Measurements from ENCODE around the gene SH2B3.
"Not testable (repeated sequence)": the region's sequence is repeated elsewhere in the genome, so short reads cannot be mapped to it uniquely, and the experiment has no call there.

Gene SH2B3

DNA sequence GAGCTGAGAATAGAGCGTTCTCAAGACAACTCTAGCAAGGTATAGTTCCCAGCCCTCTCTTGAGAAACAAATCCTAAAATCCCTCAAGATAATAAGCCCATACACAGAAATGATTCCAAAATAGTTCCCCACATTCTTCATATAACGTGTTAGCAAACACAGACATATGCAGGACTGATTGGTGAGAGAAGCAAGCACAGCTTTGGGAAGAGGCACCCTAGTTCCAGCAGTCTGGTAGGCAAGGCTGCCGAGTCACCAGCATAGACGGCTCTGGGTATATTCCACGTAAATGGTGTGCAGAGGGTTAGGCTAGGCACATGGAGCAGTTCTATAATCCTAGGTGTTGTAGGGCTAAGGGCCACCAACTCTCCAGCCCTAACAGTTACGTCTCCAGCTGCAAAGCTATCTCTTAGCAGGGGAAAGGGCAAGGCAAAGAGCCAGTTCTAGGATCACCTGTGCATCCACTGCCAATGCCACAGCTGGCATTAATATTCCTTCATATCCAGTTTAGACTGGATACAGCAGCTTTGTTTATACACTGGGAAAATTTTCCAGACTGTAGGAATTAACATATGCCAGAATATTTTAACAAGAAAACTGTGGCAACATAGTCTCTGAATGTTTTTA lies 52.9 kb downstream of the SH2B3 start:
- DNase-seq (ENCODE audit: low read depth in 2 of 2), result no peak

DNA sequence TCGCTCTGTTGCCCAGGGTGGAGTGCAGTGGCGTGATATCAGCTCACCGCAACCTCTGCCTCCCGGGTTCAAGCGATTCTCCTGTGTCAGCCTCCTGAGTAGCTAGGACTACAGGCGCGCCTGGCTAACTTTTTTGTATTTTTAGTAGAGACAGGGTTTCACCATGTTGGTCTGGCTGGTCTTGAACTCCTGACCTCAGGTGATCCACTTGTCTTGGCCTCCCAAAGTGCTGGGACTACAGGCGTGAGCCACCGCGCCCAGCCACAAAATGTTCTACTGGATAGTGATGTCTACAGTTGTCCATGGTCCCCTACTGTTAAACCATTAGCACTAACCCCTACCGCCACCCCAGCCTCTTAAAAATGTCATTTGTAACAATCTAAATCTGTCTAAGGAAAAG lies 54.4 kb downstream of the SH2B3 start:
- DNase-seq (ENCODE audit: low read depth in 2 of 2), result not testable (repeated sequence)

DNA sequence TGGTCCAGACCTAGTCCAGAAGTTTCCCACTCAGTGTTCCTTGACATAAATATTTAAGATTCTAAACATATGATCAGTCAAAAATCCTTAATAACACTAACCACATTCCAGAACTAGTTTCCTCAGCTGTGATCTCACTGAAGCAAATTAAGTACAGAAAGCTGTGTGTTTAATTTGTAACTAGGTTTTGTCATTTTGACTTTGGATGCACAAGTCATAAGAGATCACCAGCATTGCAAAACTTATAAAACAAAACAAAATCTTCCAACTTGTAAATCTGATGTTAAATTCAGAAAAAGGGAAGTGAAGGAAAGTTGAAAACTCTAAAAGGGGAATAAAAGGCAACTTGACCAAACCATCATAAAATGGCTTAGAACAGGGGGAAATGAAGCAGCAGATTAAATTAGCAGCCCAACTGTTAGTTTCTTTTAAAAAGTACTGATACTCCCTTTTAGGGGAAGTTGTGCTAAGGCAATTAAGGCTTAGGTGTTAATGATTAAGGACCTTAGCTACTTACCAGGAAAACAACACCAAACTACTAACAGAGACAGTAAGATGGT lies 56.6 kb downstream of the SH2B3 start:
- DNase-seq (ENCODE audit: low read depth in 2 of 2), result no peak

DNA sequence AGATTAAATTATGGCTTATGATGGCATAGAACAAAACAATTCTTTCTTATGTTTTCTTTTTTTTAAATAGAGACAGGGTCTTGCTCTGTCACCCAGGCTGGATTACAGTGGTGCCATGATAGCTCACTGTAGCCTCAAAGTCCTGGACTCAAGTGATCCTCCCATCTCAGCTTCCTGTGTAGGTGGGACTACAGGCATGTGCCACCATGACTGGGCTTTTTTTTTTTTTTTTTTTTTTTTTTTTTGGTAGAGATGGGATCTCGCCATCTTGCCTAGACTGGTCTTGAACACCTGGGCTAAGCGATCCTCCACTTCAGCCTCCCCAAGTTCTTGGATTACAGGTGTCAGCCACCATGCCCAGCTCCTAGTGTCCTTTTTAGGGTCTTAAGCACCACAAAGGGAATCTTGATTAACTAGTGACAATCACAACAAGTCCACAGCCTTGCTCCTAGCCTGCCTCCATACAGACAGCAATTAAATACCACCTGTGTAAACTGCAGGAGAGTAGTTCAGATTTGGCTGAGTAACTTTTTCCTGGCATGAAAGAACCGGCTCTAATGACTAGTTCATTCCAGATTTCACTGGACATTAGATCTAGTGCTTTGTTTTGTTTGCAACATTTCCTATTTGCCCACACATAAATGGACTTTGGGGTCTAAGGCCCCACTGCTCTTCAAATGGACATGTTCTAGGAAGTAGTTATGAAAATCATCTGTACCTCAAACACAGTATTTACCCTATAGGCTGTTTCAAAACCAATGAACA lies 61.6 kb downstream of the SH2B3 start:
- DNase-seq (ENCODE audit: low read depth in 2 of 2), result no peak

DNA sequence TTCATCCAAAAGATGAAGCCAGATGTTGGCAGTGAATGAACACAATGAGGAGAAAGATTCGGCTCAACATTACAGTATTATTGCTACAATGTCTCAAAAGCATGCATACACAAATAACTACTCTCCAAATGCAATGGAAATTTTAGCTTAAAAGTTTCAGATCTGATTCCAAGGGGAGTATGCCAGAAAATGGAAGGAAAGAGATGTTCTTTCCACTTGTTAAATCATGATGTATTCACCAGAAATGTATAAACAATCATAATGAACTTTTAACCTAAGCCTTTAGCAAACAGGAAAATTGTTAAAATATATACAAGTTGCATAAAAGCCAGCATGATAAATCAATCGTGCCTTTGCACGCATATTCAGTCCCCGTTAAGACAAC lies 62.1 kb downstream of the SH2B3 start:
- no peak for DNase-seq (ENCODE audit: low read depth in 2 of 2)

DNA sequence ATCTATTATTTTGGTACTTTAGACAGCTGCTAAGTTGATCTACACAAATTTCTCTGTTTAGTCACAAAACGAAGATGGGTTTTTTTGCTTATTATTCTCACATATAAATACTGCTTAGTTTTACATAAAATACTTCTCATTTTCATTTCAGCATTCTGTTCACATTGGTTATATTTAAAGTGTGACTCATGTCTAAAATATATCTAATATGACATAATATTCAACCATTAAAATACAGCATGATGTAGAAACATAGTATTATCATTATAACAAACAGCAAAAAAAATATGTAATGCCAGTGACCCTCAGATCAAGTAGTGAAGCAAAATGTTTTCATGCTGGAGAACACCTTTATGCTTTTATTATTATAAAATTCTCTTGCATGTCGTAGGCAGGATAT lies 63.7 kb downstream of the SH2B3 start:
- no peak for DNase-seq (ENCODE audit: low read depth in 2 of 2)

DNA sequence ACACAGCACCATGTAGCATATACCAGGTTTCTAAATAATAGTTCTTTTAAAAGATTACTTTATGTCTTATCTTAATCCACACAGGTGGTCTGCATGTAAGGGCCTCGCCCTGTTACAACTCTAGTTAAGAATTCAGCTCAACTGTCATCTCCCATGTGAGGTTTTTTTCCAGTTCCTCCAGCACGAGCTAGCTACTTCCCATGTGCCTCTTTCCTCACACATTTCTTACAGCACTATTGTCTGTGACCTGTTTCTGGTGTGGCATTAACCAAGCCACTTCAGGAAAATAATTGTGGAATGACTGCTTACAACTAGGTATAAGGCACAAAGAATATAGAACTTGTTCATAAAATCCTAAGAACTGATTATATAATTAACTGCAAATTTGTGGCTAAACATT lies 65.5 kb downstream of the SH2B3 start:
- DNase-seq (ENCODE audit: low read depth in 2 of 2), result no peak

DNA sequence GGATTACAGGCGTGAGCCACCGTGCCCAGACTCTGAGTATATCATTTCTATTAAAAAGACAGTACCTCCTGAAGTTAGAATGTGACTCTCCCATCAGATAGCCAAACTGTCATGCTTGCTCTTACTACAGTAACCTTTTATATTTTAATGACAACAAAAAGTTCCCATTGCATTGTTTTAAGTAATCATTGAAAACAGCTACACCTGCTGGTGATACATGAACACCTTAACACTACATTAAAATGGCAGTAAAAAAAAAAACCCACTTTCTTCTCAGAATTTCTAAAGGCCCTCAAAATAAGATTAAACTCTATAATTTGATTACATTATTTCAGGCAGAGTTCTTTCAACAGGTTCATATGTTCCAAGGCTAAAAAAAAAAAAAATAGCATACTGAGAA lies 76.7 kb downstream of the SH2B3 start:
- DNase-seq (ENCODE audit: low read depth in 2 of 2), result no peak

DNA sequence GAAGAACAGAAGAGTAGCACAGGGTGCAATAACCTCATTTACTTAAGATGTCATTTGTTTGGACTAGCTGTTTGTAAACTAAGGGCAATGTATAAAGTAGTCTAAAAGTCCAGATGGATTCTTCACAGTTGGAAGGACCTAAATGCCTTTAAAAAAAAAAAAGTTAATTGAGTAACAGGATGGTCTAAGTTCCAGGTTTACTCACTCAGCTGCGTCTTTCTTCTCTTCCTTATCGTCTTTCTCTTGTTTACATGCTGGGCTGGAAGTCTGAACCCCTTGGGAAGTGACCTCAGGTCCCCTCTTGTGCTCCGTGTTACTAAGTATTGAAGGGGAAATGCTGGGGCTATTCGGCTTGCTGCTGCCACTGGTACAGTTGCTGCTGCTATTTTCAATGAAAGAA lies 82.5 kb downstream of the SH2B3 start:
- DNase-seq (ENCODE audit: low read depth in 2 of 2), result no peak

DNA sequence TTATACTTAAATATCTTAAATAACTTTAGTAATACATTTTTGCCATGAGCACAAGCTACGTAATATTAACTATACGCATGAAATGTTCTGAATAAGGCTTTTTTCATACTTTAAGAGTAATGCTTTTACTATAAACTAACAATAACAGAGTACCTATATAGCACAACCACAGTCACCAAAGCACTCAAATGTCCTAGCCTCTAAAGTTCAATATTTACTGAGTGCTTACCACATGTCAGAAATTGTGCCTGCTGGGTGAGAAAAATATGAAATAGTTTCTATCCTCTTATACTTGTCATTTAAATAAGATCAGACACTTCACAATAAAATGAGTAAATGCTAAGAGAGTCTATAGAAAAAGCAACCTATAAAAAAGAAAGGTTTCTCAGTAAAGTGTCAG lies 83.1 kb downstream of the SH2B3 start:
- DNase-seq (ENCODE audit: low read depth in 2 of 2), result no peak

DNA sequence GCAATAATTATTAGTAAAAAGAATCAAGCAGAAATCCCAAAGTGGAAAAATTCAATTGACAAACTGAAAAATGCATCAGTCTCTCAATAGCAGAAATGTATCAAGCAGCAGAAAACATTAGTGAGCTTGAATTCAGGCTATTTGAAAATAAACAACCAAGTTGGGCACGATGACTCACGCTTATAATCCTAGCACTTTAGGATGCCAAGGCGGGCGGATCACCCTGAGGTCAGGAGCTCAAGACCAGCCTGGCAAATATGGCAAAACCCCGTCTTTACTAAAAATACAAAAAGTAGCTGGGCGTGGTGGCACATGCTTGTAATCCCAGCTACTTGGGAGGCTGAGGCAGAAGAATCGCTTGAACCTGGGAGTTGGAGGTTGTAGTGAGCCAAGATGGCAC lies 87.3 kb downstream of the SH2B3 start:
- not testable (repeated sequence) for DNase-seq (ENCODE audit: low read depth in 2 of 2)

DNA sequence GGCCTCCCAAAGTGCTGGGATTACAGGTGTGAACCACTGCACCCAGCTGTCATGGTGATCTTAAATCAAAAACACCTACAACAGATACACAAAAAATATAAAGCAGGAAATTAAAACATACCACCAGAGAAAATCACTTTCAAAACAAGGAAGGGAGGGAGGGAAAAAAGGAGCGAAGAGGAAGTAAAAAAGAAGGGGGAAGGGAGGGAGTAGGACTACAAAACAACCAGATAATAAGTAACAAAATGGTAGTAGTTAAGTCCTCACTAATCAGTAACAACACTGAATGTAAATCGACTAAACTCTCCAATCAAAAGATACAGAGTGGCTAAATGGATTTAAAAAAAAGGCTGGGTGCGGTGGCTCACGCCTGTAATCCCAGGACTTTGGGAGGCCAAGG lies 89.0 kb downstream of the SH2B3 start:
- no peak for DNase-seq (ENCODE audit: low read depth in 2 of 2)

Data from stimulated activated CD8-positive, alpha-beta memory T cell treated with anti-CD3 and anti-CD28 coated beads, Interleukin-7, amount 100 ng/mL, for 4 hours (primary cell).